ENCODE results near the gene MCCC2.
"Not testable (repeated sequence)": the region's sequence is repeated elsewhere in the genome, so short reads cannot be mapped to it uniquely, and the experiment has no call there.

MCCC2 gene

GRCh38 chr5:71586941-71587765 is at the start of gene MCCC2:
MCCC2 (plus strand) TSS chr5:71587340; CDS start chr5:71587426, 86 bp downstream.
- TF ChIP-seq CTCF (IDR thresholded peaks at IDR 0.05; ENCODE audit: low read depth, low read length): no peak
- in situ Hi-C loops (cut with HindIII; ENCODE audit: low sequenced_read_pairs): no loop called here
- H3K4me3 ChIP-seq (ENCODE audit: low read depth, low read length): peak within 1 kb of the TSS; percentile 77
- DNase-seq (ENCODE audit: low read depth, low spot score): peak; percentile 96

- DNase-seq (ENCODE audit: low read depth, low spot score): peak; percentile 52
- in situ Hi-C loops (cut with HindIII; ENCODE audit: low sequenced_read_pairs): no loop called here
- H3K4me3 ChIP-seq (ENCODE audit: low read depth, low read length): no peak overlapping the region
- no peak for TF ChIP-seq CTCF (IDR thresholded peaks at IDR 0.05; ENCODE audit: low read depth, low read length)
Observed at GRCh38 chr5:71537687-71538086, 49.5 kb upstream of the MCCC2 start.

DNA sequence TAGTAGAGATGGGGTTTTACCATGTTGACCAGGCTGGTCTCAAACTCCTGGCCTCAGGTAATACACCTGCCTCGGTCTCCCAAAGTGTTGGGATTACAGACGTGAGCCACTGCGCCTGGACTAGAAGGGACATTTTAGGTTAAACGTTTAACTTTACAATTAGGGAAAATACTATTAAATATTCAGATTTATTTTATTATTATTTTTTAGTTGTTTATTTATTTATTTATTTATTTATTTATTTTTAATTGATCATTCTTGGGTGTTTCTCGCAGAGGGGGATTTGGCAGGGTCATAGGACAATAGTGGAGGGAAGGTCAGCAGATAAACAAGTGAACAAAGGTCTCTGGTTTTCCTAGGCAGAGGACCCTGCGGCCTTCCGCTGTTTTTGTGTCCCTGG is 36.3 kb upstream of the MCCC2 start:
- H3K4me3 ChIP-seq (ENCODE audit: low read depth, low read length); in situ Hi-C loops (cut with HindIII; ENCODE audit: low sequenced_read_pairs); DNase-seq (ENCODE audit: low read depth, low spot score): not testable (repeated sequence)

- DNase-seq (ENCODE audit: low read depth, low spot score); in situ Hi-C loops (cut with HindIII; ENCODE audit: low sequenced_read_pairs); H3K4me3 ChIP-seq (ENCODE audit: low read depth, low read length): not testable (repeated sequence)
Observed at GRCh38 chr5:71551582-71551981, 35.6 kb upstream of the MCCC2 start.

DNA sequence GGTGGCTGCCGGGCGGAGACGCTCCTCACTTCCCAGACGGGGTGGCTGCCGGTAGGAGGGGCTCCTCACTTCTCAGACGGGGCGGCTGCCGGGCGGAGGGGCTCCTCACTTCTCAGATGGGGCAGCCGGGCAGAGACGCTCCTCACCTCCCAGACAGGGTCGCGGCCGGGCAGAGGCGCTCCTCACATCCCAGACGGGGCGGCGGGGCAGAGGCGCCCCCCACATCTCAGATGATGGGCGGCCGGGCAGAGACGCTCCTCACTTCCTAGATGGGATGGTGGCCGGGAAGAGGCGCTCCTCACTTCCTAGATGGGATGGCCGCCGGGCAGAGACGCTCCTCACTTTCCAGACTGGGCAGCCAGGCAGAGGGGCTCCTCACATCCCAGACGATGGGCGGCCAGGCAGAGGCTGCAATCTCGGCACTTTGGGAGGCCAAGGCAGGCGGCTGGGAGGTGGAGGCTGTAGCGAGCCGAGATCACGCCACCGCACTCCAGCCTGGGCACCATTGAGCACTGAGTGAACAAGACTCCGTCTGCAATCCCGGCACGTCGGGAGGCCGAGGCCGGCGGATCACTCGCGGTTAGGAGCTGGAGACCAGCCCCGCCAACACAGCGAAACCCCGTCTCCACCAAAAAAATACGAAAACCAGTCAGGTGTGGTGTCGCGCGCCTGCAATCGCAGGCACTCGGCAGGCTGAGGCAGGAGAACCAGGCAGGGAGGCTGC is 35.0 kb upstream of the MCCC2 start:
- DNase-seq (ENCODE audit: low read depth, low spot score); H3K4me3 ChIP-seq (ENCODE audit: low read depth, low read length); in situ Hi-C loops (cut with HindIII; ENCODE audit: low sequenced_read_pairs): not testable (repeated sequence)

- TF ChIP-seq CTCF (IDR thresholded peaks at IDR 0.05; ENCODE audit: low read depth, low read length): no peak
- in situ Hi-C loops (cut with HindIII; ENCODE audit: low sequenced_read_pairs): no loop called here
- no peak for DNase-seq (ENCODE audit: low read depth, low spot score)
- no peak overlapping the region for H3K4me3 ChIP-seq (ENCODE audit: low read depth, low read length)
Observed at GRCh38 chr5:71563161-71563560, 24.0 kb upstream of the MCCC2 start.

- in situ Hi-C loops (cut with HindIII; ENCODE audit: low sequenced_read_pairs): no loop called here
- no peak for DNase-seq (ENCODE audit: low read depth, low spot score)
- TF ChIP-seq CTCF (IDR thresholded peaks at IDR 0.05; ENCODE audit: low read depth, low read length): no peak
- no peak overlapping the region for H3K4me3 ChIP-seq (ENCODE audit: low read depth, low read length)
Observed at GRCh38 chr5:71564895-71565294, 22.2 kb upstream of the MCCC2 start.

Measured in astrocyte of the spinal cord (primary cell).